Measurements from ENCODE around the gene NYNRIN. TPM values are rescaled to one million over a fixed set of nuclear protein-coding genes. Genes with fewer than 3 reads are reported as not detected.

NYNRIN gene
- total RNA-seq, 1 experiment from 2014 or later = 0.03 TPM

DNA sequence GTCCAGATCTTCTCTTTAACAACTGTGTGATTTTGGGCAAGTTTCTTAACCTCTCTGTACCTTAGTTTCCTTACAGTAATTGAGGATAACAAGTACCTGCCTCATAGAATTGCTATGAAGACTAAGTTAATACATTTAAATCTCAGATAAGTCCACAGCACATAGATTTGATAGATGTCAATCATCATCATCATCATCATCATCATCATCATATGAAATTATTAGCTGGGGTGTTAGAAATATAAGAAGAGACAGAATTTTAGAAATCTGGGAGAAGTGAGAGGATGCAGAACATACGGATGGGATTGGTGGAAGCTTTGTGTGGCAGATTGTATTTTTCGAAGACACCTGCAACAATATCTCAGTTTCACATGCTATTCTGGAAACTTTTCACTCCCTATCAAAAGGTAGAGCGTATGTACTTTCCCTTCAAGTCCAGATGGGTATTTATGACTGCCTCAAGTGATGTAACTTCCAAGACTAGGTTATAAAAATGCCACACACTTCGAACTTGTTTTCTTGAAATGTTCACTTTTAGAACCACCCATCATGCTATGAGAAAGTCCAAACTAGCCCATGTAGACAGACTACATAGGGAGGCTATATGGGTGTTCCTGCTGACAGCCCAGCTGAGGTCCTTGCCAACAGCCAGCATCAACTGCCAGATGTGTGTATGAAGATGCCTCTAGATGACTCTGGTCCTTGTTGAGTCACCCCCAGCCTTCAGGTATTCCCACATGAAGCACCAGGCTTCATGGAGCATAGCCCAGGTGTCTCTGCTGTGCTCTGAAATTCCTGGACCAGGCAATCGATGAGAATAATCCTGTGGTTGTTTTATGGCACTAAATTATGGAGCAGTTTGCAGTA is 64.4 kb downstream of the NYNRIN start:
- no peak for DNase-seq (ENCODE audit: low read depth)
- in situ Hi-C loops (cut with HindIII; ENCODE audit: low pct_unique_long_range_greater_than_20kb, low sequenced_read_pairs) = no loop called here

DNA sequence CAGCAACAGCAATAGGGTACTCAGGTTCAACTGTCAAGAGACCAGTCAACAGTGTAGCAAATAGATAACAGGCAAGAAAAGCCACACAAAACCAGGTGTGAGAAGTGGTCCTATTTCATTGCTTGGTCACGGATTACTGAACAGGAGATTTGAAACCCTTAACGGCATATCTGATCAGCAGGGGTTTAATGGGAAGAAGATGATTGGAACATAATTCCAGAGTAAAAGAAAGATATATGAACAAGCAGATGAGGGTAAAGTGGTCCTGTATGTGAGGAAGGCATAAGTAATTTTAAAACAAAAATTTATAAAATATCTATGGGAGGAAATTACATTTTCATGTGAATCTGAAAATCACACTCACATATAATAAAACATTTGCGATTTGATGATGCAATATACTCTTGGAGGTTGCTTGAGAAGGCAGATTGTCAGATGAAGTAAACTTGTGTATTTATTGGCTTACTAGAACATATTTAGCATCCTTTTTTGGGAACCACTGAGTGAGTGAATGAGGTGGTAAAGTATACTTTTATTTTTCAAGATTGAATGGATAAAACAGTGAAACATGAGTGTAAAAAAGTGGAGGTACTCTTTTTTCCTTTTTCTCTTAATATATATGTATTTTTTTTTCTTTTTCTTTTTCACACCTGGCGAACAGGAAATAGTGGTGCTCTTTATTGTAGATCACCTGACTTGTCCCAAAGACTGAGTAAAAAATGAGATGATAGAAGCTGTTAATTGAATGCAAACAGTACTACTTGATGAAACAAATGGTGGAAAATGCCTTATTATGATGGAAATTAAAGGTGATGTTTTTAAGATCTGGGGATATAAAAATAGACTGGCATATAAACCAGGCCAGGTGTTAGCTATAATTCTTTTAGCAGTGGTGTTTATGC is 65.3 kb downstream of the NYNRIN start:
- no peak for DNase-seq (ENCODE audit: low read depth)
- in situ Hi-C loops (cut with HindIII; ENCODE audit: low pct_unique_long_range_greater_than_20kb, low sequenced_read_pairs) = no loop called here

DNA sequence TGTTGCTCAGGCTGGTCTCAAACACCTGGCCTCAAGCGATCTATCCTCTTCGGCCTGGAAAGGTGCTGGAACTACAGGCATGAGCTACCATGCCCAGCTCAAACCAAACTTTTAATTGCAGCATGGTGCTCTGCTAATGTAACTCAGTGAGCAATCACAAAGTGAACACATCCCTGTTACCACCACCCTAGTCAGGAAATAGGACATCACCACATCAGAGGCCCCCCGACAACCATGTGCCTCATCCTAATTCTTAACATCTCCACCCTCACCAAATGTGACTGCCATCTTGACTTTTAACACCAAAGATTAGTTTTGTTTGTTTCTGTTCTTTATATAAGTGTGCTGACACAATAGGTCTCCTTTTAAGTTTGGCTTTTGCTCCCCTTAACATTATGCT is 66.6 kb downstream of the NYNRIN start:
- in situ Hi-C loops (cut with HindIII; ENCODE audit: low pct_unique_long_range_greater_than_20kb, low sequenced_read_pairs) = no loop called here
- DNase-seq (ENCODE audit: low read depth) = no peak

DNA sequence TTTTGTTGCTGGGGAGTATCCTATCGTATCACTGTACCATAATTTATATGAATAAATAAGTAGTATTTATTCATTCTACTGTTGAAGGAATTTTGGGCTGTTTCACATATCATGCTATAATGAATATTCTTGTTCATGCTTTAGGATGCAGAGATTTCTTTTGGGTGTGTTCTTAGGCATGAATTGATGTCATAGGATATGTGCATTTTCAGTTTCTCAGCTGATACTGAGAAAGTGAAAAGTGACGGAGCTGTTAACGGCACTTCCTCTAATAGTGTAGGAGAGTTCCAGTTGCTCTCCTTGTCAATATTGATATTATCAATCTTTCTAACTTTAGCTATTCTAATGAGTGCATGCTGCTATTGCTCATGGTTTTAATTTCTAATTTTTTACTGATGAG is 67.0 kb downstream of the NYNRIN start:
- in situ Hi-C loops (cut with HindIII; ENCODE audit: low pct_unique_long_range_greater_than_20kb, low sequenced_read_pairs) = no loop called here
- DNase-seq (ENCODE audit: low read depth) = no peak

Other genes starting within 250 kb of the NYNRIN start
- gene IRF9, start 237.7 kb upstream of the NYNRIN start, total RNA-seq (2014; rRNA removed; shearing (Covaris generic); ENCODE audit: low replicate concordance) = 29.9 and 36.1 TPM in 2 replicates
- not detected in 2 replicates for gene REC8, start 226.9 kb upstream of the NYNRIN start, total RNA-seq (2014; rRNA removed; shearing (Covaris generic); ENCODE audit: low replicate concordance)
- gene IPO4, start 210.2 kb upstream of the NYNRIN start, total RNA-seq (2014; rRNA removed; shearing (Covaris generic); ENCODE audit: low replicate concordance) = 25.7 and 32.7 TPM in 2 replicates
- 50.9 and 57.1 TPM in 2 replicates for gene TM9SF1, start 203.6 kb upstream of the NYNRIN start, total RNA-seq (2014; rRNA removed; shearing (Covaris generic); ENCODE audit: low replicate concordance)
- gene TSSK4, start 193.3 kb upstream of the NYNRIN start, total RNA-seq (2014; rRNA removed; shearing (Covaris generic); ENCODE audit: low replicate concordance) = not detected in 2 replicates
- gene CHMP4A, start 185.5 kb upstream of the NYNRIN start, total RNA-seq (2014; rRNA removed; shearing (Covaris generic); ENCODE audit: low replicate concordance) = 23.3 and 52.2 TPM in 2 replicates
- gene MDP1, start 182.9 kb upstream of the NYNRIN start, total RNA-seq (2014; rRNA removed; shearing (Covaris generic); ENCODE audit: low replicate concordance) = 19.8 and 23.5 TPM in 2 replicates
- 129 and 160 TPM in 2 replicates for gene NEDD8, start 166.6 kb upstream of the NYNRIN start, total RNA-seq (2014; rRNA removed; shearing (Covaris generic); ENCODE audit: low replicate concordance)
- 57.8 and 93.4 TPM in 2 replicates for gene GMPR2, start 166.1 kb upstream of the NYNRIN start, total RNA-seq (2014; rRNA removed; shearing (Covaris generic); ENCODE audit: low replicate concordance)
- 27.7 and 38.3 TPM in 2 replicates for gene TINF2, start 156.4 kb upstream of the NYNRIN start, total RNA-seq (2014; rRNA removed; shearing (Covaris generic); ENCODE audit: low replicate concordance)
- 0.44 TPM in 1 of 2 replicates, not detected in the other for gene TGM1, start 135.8 kb upstream of the NYNRIN start, total RNA-seq (2014; rRNA removed; shearing (Covaris generic); ENCODE audit: low replicate concordance)
- gene RABGGTA, start 127.4 kb upstream of the NYNRIN start, total RNA-seq (2014; rRNA removed; shearing (Covaris generic); ENCODE audit: low replicate concordance) = 10.3 and 12.9 TPM in 2 replicates
- gene DHRS1, start 99.2 kb upstream of the NYNRIN start, total RNA-seq (2014; rRNA removed; shearing (Covaris generic); ENCODE audit: low replicate concordance) = 5.3 and 9.2 TPM in 2 replicates
- gene NOP9, start 99.2 kb upstream of the NYNRIN start, total RNA-seq (2014; rRNA removed; shearing (Covaris generic); ENCODE audit: low replicate concordance) = 8.8 and 13.8 TPM in 2 replicates
- gene CIDEB, start 91.0 kb upstream of the NYNRIN start, total RNA-seq (2014; rRNA removed; shearing (Covaris generic); ENCODE audit: low replicate concordance) = 1.0 and 6.8 TPM in 2 replicates
- gene LTB4R2, start 88.9 kb upstream of the NYNRIN start, total RNA-seq (2014; rRNA removed; shearing (Covaris generic); ENCODE audit: low replicate concordance) = 0.98 TPM in 1 of 2 replicates, not detected in the other
- 0.12 and 2.7 TPM in 2 replicates for gene LTB4R, start 87.5 kb upstream of the NYNRIN start, total RNA-seq (2014; rRNA removed; shearing (Covaris generic); ENCODE audit: low replicate concordance)
- gene ADCY4, start 63.9 kb upstream of the NYNRIN start, total RNA-seq (2014; rRNA removed; shearing (Covaris generic); ENCODE audit: low replicate concordance) = not detected in 2 replicates
- not detected in 2 replicates for gene RIPK3, start 59.0 kb upstream of the NYNRIN start, total RNA-seq (2014; rRNA removed; shearing (Covaris generic); ENCODE audit: low replicate concordance)
- not detected in 2 replicates for gene NFATC4, start 30.8 kb upstream of the NYNRIN start, total RNA-seq (2014; rRNA removed; shearing (Covaris generic); ENCODE audit: low replicate concordance)
- gene CBLN3, start 30.7 kb downstream of the NYNRIN start, total RNA-seq (2014; rRNA removed; shearing (Covaris generic); ENCODE audit: low replicate concordance) = 0.81 and 2.2 TPM in 2 replicates
- gene KHNYN, start 31.0 kb downstream of the NYNRIN start, total RNA-seq (2014; rRNA removed; shearing (Covaris generic); ENCODE audit: low replicate concordance) = 25.4 and 31.1 TPM in 2 replicates
- 17.2 and 31.0 TPM in 2 replicates for gene SDR39U1, start 43.8 kb downstream of the NYNRIN start, total RNA-seq (2014; rRNA removed; shearing (Covaris generic); ENCODE audit: low replicate concordance)
- gene CMA1, start 109.3 kb downstream of the NYNRIN start, total RNA-seq (2014; rRNA removed; shearing (Covaris generic); ENCODE audit: low replicate concordance) = not detected in 2 replicates
- not detected in 2 replicates for gene CTSG, start 177.2 kb downstream of the NYNRIN start, total RNA-seq (2014; rRNA removed; shearing (Covaris generic); ENCODE audit: low replicate concordance)
- gene GZMH, start 210.7 kb downstream of the NYNRIN start, total RNA-seq (2014; rRNA removed; shearing (Covaris generic); ENCODE audit: low replicate concordance) = not detected in 2 replicates
- gene GZMB, start 235.2 kb downstream of the NYNRIN start, total RNA-seq (2014; rRNA removed; shearing (Covaris generic); ENCODE audit: low replicate concordance) = not detected in 2 replicates